Measurements from ENCODE around the gene SH3BP1. TPM values are rescaled to one million over a fixed set of nuclear protein-coding genes. Genes with fewer than 3 reads are reported as not detected.

SH3BP1 gene
- total RNA-seq, 2 donors from 2014 or later, result 99.0 to 103 TPM

DNA sequence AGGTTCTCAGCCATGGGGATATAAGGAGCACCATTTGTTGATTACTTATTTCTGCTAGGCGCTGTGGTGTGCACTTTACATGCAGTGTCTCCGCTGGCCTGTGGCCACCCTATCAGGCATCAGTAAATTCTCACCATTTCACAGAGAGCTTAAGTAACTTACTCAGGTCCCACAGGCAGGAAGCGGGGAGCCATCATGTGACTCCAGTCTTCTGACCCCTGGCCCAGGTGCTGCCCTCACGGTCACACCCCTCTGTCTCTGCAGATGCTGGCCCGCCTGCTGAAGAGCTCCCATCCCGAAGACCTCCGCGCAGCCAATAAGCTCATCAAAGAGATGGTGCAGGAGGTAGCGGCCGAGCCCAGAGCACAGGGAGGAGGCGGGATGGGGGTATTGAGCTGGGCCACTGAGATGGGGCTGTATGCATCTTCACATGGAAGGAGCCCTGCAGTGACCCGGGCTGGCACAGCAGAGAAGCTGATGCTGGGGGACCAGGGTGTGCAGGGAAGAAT is 18.1 kb upstream of the SH3BP1 start:
- no peak overlapping the region for H3K4me3 Mint-ChIP-seq

DNA sequence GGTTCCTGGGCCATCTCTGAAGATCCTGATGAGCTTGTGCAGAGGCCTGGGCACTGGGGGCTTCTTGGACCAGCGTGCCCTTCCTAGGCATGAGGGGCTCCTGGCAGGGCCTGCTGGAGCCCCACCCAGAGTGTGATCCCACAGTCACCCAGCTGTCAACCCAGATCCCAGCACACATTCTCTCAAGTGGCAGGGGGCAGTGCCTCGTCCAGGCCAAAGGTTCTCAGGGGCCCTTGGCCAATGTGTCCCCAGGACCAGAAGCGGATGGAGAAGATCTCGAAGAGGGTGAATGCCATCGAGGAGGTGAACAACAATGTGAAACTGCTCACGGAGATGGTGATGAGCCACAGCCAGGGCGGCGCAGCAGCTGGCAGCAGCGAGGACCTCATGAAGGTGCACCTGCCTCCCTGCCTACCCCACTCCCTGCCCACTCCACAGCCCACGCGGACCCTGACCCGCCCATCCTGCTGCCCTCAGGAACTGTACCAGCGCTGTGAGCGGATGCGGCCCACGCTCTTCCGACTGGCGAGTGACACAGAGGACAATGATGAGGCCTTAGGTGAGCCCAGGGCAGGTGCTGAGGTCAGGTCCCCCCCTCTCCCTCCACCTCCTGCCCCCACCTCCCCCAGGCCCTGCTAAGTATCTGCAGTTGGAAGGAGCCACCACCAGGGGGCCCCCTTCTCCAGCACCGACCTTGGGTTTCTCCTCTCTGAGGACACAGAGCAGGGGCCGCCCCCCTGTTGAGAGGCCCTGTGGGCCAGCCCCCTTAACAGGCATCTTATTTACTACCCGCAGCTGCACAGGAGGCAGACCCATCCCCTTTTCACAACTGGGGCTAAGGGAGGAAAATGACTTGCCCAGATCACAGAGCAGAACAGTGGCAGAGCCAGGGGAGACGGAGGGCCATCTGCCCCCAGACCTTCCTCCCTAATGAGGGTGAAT is 16.1 kb upstream of the SH3BP1 start:
- Mint-ChIP-seq H3K9me3 (no peaks in the 10 kb centered on the region), H3K4me1 (ENCODE audit: low read depth) (peaks cover 46% of the 10 kb centered on the region), H3K27me3 (ENCODE audit: low read depth) (no peaks in the 10 kb centered on the region), H3K27ac (peak overlapping the region; percentile 97), H3K36me3 (ENCODE audit: insufficient read depth in 2 of 2) (peaks cover 0 to 2% of the 10 kb centered on the region in 2 donors), H3K4me3 (peak overlapping the region; percentile 17 to 46)
- DNase-seq (peak; percentile 76 to 83), ATAC-seq (replicated peaks in 1 of 2) (peak; percentile 77 to 80)

More for the DNA sequence above, 18.1 kb upstream of the SH3BP1 start:
- DNase-seq, result no peak
- Mint-ChIP-seq H3K27me3 (ENCODE audit: low read depth) (no peaks in the 10 kb centered on the region), H3K9me3 (no peaks in the 10 kb centered on the region), H3K4me1 (ENCODE audit: low read depth) (peaks cover 27% of the 10 kb centered on the region), H3K27ac (no peak overlapping the region), H3K36me3 (ENCODE audit: insufficient read depth in 2 of 2) (peaks cover 0 to 2% of the 10 kb centered on the region in 2 donors)
- no peak for ATAC-seq (replicated peaks in 1 of 2)

DNA sequence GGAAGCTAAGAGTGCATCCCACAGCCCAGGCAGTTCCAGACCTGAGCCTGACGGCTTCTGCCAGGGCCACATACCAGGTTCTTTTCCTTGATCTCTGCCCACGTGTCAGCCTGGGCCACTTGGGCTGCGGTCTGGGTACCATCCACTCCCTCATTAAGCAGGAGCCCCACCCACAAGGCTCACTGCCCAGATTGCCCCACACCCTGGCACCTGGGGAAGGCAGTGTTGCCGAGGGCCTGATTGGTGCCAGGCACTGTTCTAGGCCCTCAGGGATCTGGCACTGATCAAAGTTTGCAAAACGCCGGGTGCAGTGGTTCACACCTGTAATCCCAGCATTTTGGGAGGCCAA is 15.5 kb upstream of the SH3BP1 start:
- no peaks in the 10 kb centered on the region for H3K27me3 Mint-ChIP-seq (ENCODE audit: low read depth)
- H3K36me3 Mint-ChIP-seq (ENCODE audit: insufficient read depth in 2 of 2), result peaks cover 0 to 2% of the 10 kb centered on the region in 2 donors
- H3K4me3 Mint-ChIP-seq, result no peak overlapping the region
- H3K4me1 Mint-ChIP-seq (ENCODE audit: low read depth), result peaks cover 53% of the 10 kb centered on the region
- ATAC-seq (replicated peaks in 1 of 2), result no peak
- no peaks in the 10 kb centered on the region for H3K9me3 Mint-ChIP-seq
- no peak for DNase-seq
- H3K27ac Mint-ChIP-seq, result no peak overlapping the region

GRCh38 chr22:37624876-37625275 is 14.6 kb upstream of the SH3BP1 start:
- Mint-ChIP-seq H3K4me3 (peak overlapping the region in 1 of 2 donors; percentile 11), H3K4me1 (ENCODE audit: low read depth) (peaks cover 56% of the 10 kb centered on the region)

GRCh38 chr22:37625737-37626136 is 13.7 kb upstream of the SH3BP1 start:
- no peaks in the 10 kb centered on the region for H3K27me3 Mint-ChIP-seq (ENCODE audit: low read depth)
- peak overlapping the region; percentile 16 to 69 for H3K4me3 Mint-ChIP-seq
- peaks cover 0 to 2% of the 10 kb centered on the region in 2 donors for H3K36me3 Mint-ChIP-seq (ENCODE audit: insufficient read depth in 2 of 2)
- no peaks in the 10 kb centered on the region for H3K9me3 Mint-ChIP-seq
- peaks cover 56% of the 10 kb centered on the region for H3K4me1 Mint-ChIP-seq (ENCODE audit: low read depth)
- no peak for ATAC-seq (replicated peaks in 1 of 2)
- DNase-seq, result no peak
- H3K27ac Mint-ChIP-seq, result peak overlapping the region; percentile 57

More at GRCh38 chr22:37624876-37625275, 14.6 kb upstream of the SH3BP1 start:
- no peak overlapping the region for H3K27ac Mint-ChIP-seq
- no peak for DNase-seq
- H3K27me3 Mint-ChIP-seq (ENCODE audit: low read depth), result no peaks in the 10 kb centered on the region
- no peaks in the 10 kb centered on the region for H3K9me3 Mint-ChIP-seq
- peaks cover 0 to 2% of the 10 kb centered on the region in 2 donors for H3K36me3 Mint-ChIP-seq (ENCODE audit: insufficient read depth in 2 of 2)
- no peak for ATAC-seq (replicated peaks in 1 of 2)

DNA sequence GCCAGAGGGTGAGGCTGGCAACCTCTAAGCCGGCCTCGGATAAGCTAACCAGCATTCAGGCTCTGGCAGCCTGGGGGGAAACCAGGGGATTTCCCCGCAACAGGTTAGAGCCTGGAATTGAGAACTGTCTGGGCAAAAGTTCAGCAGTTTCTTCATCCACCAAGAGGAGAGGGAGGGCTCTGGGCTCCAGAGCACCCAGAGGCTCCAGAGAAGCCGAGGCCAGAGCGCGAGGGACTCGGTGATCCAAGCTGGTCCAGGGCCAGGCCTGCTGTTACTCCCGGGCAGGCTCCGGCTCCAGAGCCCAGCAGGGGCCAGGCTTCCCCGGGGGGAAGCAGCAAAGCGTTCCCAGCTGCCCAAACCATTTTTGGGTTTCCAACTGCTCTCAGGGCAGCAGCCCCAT is 13.3 kb upstream of the SH3BP1 start:
- no peak for DNase-seq
- H3K4me3 Mint-ChIP-seq, result peak overlapping the region; percentile 16 to 69
- peaks cover 56% of the 10 kb centered on the region for H3K4me1 Mint-ChIP-seq (ENCODE audit: low read depth)
- no peak for ATAC-seq (replicated peaks in 1 of 2)
- peak overlapping the region; percentile 57 for H3K27ac Mint-ChIP-seq
- no peaks in the 10 kb centered on the region for H3K27me3 Mint-ChIP-seq (ENCODE audit: low read depth)
- H3K9me3 Mint-ChIP-seq, result no peaks in the 10 kb centered on the region
- peaks cover 0 to 2% of the 10 kb centered on the region in 2 donors for H3K36me3 Mint-ChIP-seq (ENCODE audit: insufficient read depth in 2 of 2)

DNA sequence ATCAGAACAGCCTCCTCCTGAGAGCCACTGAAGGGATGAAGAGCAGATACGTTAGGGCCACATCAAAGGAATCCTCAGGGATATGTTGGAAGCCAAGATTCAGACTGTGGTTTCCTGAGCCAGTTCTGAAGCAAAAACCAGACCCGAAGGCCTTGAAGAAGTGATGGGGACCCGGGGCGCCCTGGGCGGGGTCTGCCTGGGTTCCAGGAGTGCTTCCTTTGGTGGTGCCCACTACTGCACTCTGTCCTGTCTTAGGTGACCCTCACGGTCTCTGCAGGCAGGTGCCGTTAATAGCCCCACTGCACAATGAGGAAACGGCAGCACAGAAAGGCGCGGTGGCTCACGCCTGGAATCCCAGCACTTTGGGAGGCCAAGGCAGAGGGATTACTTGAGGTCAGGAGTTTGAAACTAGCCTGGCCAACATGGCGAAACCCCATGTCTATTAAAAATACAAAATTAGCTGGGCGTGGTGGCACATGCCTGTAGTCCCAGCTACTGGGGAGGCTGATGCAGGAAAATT is 12.9 kb upstream of the SH3BP1 start:
- Mint-ChIP-seq H3K36me3 (ENCODE audit: insufficient read depth in 2 of 2) (peaks cover 0 to 2% of the 10 kb centered on the region in 2 donors), H3K4me3 (peak overlapping the region; percentile 60 to 69), H3K9me3 (no peaks in the 10 kb centered on the region), H3K27me3 (ENCODE audit: low read depth) (no peaks in the 10 kb centered on the region), H3K4me1 (ENCODE audit: low read depth) (peaks cover 56% of the 10 kb centered on the region), H3K27ac (peak overlapping the region; percentile 54)
- no peak for DNase-seq
- no peak for ATAC-seq (replicated peaks in 1 of 2)

GRCh38 chr22:37627121-37627520 is 12.3 kb upstream of the SH3BP1 start:
- Mint-ChIP-seq H3K27ac (peak overlapping the region; percentile 54), H3K36me3 (ENCODE audit: insufficient read depth in 2 of 2) (peaks cover 0 to 2% of the 10 kb centered on the region in 2 donors), H3K27me3 (ENCODE audit: low read depth) (no peaks in the 10 kb centered on the region), H3K9me3 (no peaks in the 10 kb centered on the region), H3K4me3 (peak overlapping the region; percentile 60 to 69), H3K4me1 (ENCODE audit: low read depth) (peaks cover 60% of the 10 kb centered on the region)
- DNase-seq (no peak), ATAC-seq (replicated peaks in 1 of 2) (peak; percentile 6 to 14)

DNA sequence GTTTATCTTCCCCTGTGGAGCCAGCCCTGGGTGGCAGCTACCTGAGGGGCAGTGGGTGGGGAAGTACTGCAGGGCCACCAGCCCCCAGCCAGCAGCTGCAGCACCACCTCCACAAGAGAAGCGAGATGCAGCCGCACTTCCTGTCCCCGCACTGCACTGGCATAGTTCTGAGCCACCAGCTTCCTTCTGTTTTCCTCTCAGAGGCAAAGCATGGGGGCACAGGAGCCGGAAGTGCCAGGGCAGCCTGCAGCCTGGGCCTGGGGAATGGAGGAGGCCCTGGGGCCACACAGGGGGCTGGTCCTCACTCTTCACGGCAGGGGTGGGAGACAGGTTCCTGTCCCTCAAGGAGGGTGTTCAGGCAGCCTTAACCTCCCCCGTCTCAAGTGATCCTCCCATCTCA is 11.9 kb upstream of the SH3BP1 start:
- H3K27me3 Mint-ChIP-seq (ENCODE audit: low read depth), result no peaks in the 10 kb centered on the region
- peak; percentile 51 to 54 for DNase-seq
- H3K4me1 Mint-ChIP-seq (ENCODE audit: low read depth), result peaks cover 64% of the 10 kb centered on the region
- H3K36me3 Mint-ChIP-seq (ENCODE audit: insufficient read depth in 2 of 2), result peaks cover 0 to 2% of the 10 kb centered on the region in 2 donors
- no peaks in the 10 kb centered on the region for H3K9me3 Mint-ChIP-seq
- H3K4me3 Mint-ChIP-seq, result peak overlapping the region; percentile 60 to 69
- peak; percentile 51 to 65 for ATAC-seq (replicated peaks in 1 of 2)
- peak overlapping the region; percentile 54 for H3K27ac Mint-ChIP-seq

DNA sequence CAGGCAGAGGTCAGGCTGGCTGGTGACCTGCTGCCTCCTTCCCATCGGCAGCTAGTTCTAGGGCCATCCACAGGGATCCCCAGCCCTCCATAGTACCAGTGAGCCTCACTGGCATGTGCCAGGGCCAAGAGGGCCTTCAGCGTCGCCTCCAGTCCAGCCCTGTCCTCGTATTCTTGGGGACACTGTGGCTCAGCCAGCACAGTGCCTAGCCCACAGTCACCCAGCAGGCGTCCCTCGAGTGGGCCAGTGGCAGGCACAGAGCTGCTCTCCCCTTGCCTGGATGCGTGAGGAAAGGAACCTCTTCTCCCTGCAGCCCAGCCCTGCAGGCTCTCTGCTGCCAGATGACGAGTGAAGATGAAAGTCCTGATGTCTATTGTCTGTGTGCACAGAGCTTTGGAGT is 10.6 kb upstream of the SH3BP1 start:
- Mint-ChIP-seq H3K36me3 (ENCODE audit: insufficient read depth in 2 of 2) (no peaks in the 10 kb centered on the region), H3K27me3 (ENCODE audit: low read depth) (no peaks in the 10 kb centered on the region), H3K27ac (peak overlapping the region; percentile 90), H3K4me1 (ENCODE audit: low read depth) (peaks cover 73% of the 10 kb centered on the region), H3K4me3 (no peak overlapping the region), H3K9me3 (no peaks in the 10 kb centered on the region)
- ATAC-seq (replicated peaks in 1 of 2) (no peak), DNase-seq (no peak)

- Mint-ChIP-seq H3K27ac (no peak overlapping the region), H3K9me3 (no peaks in the 10 kb centered on the region), H3K4me3 (no peak overlapping the region), H3K27me3 (ENCODE audit: low read depth) (no peaks in the 10 kb centered on the region), H3K36me3 (ENCODE audit: insufficient read depth in 2 of 2) (no peaks in the 10 kb centered on the region), H3K4me1 (ENCODE audit: low read depth) (peaks cover 76% of the 10 kb centered on the region)
- DNase-seq (no peak), ATAC-seq (replicated peaks in 1 of 2) (no peak)
Observed at GRCh38 chr22:37629928-37630327, 9.5 kb upstream of the SH3BP1 start.

- peak overlapping the region; percentile 60 for H3K27ac Mint-ChIP-seq
- H3K9me3 Mint-ChIP-seq, result no peaks in the 10 kb centered on the region
- H3K36me3 Mint-ChIP-seq (ENCODE audit: insufficient read depth in 2 of 2), result no peaks in the 10 kb centered on the region
- H3K4me1 Mint-ChIP-seq (ENCODE audit: low read depth), result peaks cover 74% of the 10 kb centered on the region
- DNase-seq, result no peak
- no peak overlapping the region for H3K4me3 Mint-ChIP-seq
- H3K27me3 Mint-ChIP-seq (ENCODE audit: low read depth), result no peaks in the 10 kb centered on the region
- ATAC-seq (replicated peaks in 1 of 2), result no peak
Observed at GRCh38 chr22:37630839-37631435, 8.5 kb upstream of the SH3BP1 start.

All from activated T-cell treated with anti-CD3 and anti-CD28 coated beads, Interleukin-2, amount 50 U/mL, for 72 hours (primary cell).